ENCODE measurements around the gene MTERF1. TPM values are rescaled to one million over a fixed set of nuclear protein-coding genes. Genes with fewer than 3 reads are reported as not detected.
"Not testable (repeated sequence)": the region's sequence is repeated elsewhere in the genome, so short reads cannot be mapped to it uniquely, and the experiment has no call there.

The MTERF1 gene
- total RNA-seq, 1 experiment from 2014 or later, result 13.1 TPM

- Histone ChIP-seq H3K27me3 (ENCODE audit: insufficient read depth, low read length) (no peaks in the 10 kb centered on the region), H2AFZ (ENCODE audit: low read depth, low read length, poor library complexity, severe bottlenecking) (peak overlapping the region; percentile 95), H3K9me3 (ENCODE audit: control insufficient read depth in 1 of 2, insufficient read depth in 1 of 2, low read depth in 1 of 2, low read length in 2 of 2) (no peaks in the 10 kb centered on the region; a peak in 1 of 4 replicates), H3K4me1 (ENCODE audit: control insufficient read depth in 1 of 2, insufficient read depth in 2 of 2, low read length in 2 of 2) (peaks cover 12 to 22% of the 10 kb centered on the region in 2 experiments), H3K9me2 (ENCODE audit: insufficient read depth) (no peaks in the 10 kb centered on the region), H3K4me3 (replicated peaks in 1 of 2; ENCODE audit: low read depth in 1 of 2, low read length in 2 of 2) (no peak overlapping the region), H3K9ac (ENCODE audit: low read length) (no peak overlapping the region), H4K20me1 (ENCODE audit: insufficient read depth) (no peaks in the 10 kb centered on the region), H3K79me2 (ENCODE audit: insufficient read depth, low read length) (no peaks in the 10 kb centered on the region), H3K4me2 (ENCODE audit: low read length) (peak overlapping the region; percentile 58), H3K36me3 (ENCODE audit: control insufficient read depth in 1 of 2, insufficient read depth in 2 of 2, low read length in 2 of 2) (no peaks in the 10 kb centered on the region), H3K27ac (ENCODE audit: low read depth, low read length) (peak overlapping the region; percentile 38; the same call in 1 of the 2 replicates)
- no TSS peak for BruUV-seq (replicated peaks)
- POLR2A ChIA-PET, result no interaction called here
- ATAC-seq (peak; percentile 58), DNase-seq (ENCODE audit: low read depth, low spot score) (no peak)
- intact Hi-C loops (cut with micrococcal nuclease), result no loop called here
- TF ChIP-seq SRF (IDR thresholded peaks at IDR 0.05; ENCODE audit: low read depth) (no peak), TCF7L2 (IDR thresholded peaks at IDR 0.05; ENCODE audit: borderline replicate concordance, extremely low read depth, insufficient read depth, insufficient read length) (no peak), REST (IDR thresholded peaks at IDR 0.05; ENCODE audit: low read depth) (no peak), YY1 (IDR thresholded peaks at IDR 0.05; ENCODE audit: extremely low read depth, insufficient replicate concordance, low read depth, low read length) (no peak), ATF3 (IDR thresholded peaks at IDR 0.05) (no peak), EZH2phosphoT487 (IDR thresholded peaks at IDR 0.05; ENCODE audit: borderline replicate concordance) (no peak), EZH2 (IDR thresholded peaks at IDR 0.05) (no peak), SIN3A (IDR thresholded peaks at IDR 0.05; ENCODE audit: low read depth) (no peak), POLR2AphosphoS5 (IDR thresholded peaks at IDR 0.05; ENCODE audit: low read depth, low read length) (no peak)
- CTCF ChIA-PET, result interaction anchor here (4.6 kb wide), 1 partner anchor 12 kb away, joined by 13 read pairs; the partner anchor contains the start of gene MTERF1
- RAD21 ChIA-PET (ENCODE audit: low non-redundant PET in 1 of 2, low total read pairs in 2 of 2, uncharacterized antibody in 2 of 2, unreplicated experiment in 2 of 2), result no interaction called here
Measured at GRCh38 chr7:91892099-91892705, 11.7 kb upstream of the MTERF1 start.

GRCh38 chr7:91888271-91889175 lies 8.0 kb upstream of the MTERF1 start:
- H3K79me2 ChIP-seq (ENCODE audit: insufficient read depth, low read length); H3K4me2 ChIP-seq (ENCODE audit: low read length); intact Hi-C loops (cut with micrococcal nuclease); H3K27me3 ChIP-seq (ENCODE audit: insufficient read depth, low read length); H3K36me3 ChIP-seq (ENCODE audit: control insufficient read depth in 1 of 2, insufficient read depth in 2 of 2, low read length in 2 of 2); H3K9ac ChIP-seq (ENCODE audit: low read length); H3K9me2 ChIP-seq (ENCODE audit: insufficient read depth); CTCF ChIA-PET; H3K27ac ChIP-seq (ENCODE audit: low read depth, low read length); H2AFZ ChIP-seq (ENCODE audit: low read depth, low read length, poor library complexity, severe bottlenecking); ATAC-seq; H3K4me3 ChIP-seq (replicated peaks in 1 of 2; ENCODE audit: low read depth in 1 of 2, low read length in 2 of 2); BruUV-seq (replicated peaks); H4K20me1 ChIP-seq (ENCODE audit: insufficient read depth); RAD21 ChIA-PET (ENCODE audit: low non-redundant PET in 1 of 2, low total read pairs in 2 of 2, uncharacterized antibody in 2 of 2, unreplicated experiment in 2 of 2); H3K9me3 ChIP-seq (ENCODE audit: control insufficient read depth in 1 of 2, insufficient read depth in 1 of 2, low read depth in 1 of 2, low read length in 2 of 2); POLR2A ChIA-PET; DNase-seq (ENCODE audit: low read depth, low spot score): not testable (repeated sequence)
- H3K4me1 ChIP-seq (ENCODE audit: control insufficient read depth in 1 of 2, insufficient read depth in 2 of 2, low read length in 2 of 2), result peaks cover 12 to 18% of the 10 kb centered on the region in 2 experiments
